ENCODE results near the gene SPEF2. TPM values are rescaled to one million over a fixed set of nuclear protein-coding genes. Genes with fewer than 3 reads are reported as not detected.

SPEF2 gene
- total RNA-seq, 1 experiment from 2014 or later: 4.2 TPM

DNA sequence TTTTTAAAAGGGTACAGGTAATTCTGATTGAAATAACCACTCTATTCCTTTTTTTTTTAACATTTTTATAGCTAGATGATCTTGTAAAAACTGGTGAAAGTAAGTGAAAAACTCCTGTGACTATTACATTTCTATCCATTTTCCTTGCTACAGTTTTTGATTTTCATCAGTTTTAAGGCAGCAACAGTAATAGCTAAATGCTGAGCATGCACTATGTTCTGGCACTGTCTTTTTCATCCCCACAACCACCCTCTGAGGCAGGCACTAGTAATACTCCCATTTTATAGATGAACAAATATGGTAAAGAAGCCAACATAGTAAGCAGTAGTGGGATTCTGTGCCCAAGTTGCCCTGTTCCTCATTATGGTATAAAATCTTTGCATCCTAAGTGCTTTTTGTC lies 126.0 kb downstream of the SPEF2 start:
- no peaks in the 10 kb centered on the region for H3K36me3 ChIP-seq
- H3K4me3 ChIP-seq: no peak overlapping the region
- H3K9me3 ChIP-seq: peaks cover 3% of the 10 kb centered on the region; the same call in 1 of the 2 replicates
- no peak for DNase-seq
- no peaks in the 10 kb centered on the region for H3K27me3 ChIP-seq

DNA sequence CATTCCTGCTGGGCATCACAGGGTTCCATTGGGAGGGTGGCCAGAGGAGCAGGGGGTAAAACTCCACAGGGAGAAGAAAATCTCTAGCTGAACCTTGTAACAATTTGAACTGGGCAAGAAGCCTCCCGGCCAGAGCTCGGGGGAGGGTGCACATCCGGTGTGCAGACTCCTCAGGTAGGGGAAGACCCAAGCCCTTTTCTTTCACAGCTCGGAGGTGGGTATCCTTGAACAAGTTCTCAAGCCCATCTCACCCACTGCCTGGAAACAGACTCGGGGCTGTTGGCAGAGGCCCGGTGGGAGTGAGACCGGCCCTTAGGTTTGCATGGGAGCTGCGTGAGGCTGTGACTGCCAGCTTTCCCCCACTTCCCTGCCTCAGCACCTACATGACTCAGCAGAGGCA lies 127.5 kb downstream of the SPEF2 start:
- no peaks in the 10 kb centered on the region for H3K36me3 ChIP-seq
- no peaks in the 10 kb centered on the region for H3K27me3 ChIP-seq
- DNase-seq: no peak
- H3K4me3 ChIP-seq: no peak overlapping the region
- H3K9me3 ChIP-seq: peaks cover 3% of the 10 kb centered on the region; the same call in 1 of the 2 replicates

DNA sequence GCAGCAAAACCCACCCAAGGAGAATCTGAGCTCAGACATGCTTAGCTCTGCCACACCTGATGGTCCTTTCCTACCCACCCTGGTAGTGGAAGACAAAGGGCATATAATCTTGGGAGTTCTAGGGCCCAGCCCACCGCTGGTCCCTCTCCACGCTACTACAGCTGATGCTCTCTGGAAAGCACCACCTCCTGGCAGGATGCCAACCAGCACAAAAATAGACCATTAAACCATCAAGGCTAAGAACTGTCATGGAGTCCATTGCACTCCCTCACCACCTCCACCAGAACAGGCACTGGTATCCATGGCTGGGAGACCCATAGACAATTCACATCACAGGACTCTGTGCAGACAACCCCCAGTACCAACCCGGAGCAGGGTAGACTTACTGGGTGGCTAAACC lies 128.0 kb downstream of the SPEF2 start:
- H3K9me3 ChIP-seq: peaks cover 3% of the 10 kb centered on the region; the same call in 1 of the 2 replicates
- no peaks in the 10 kb centered on the region for H3K27me3 ChIP-seq
- DNase-seq: no peak
- H3K4me3 ChIP-seq: no peak overlapping the region
- H3K36me3 ChIP-seq: no peaks in the 10 kb centered on the region

DNA sequence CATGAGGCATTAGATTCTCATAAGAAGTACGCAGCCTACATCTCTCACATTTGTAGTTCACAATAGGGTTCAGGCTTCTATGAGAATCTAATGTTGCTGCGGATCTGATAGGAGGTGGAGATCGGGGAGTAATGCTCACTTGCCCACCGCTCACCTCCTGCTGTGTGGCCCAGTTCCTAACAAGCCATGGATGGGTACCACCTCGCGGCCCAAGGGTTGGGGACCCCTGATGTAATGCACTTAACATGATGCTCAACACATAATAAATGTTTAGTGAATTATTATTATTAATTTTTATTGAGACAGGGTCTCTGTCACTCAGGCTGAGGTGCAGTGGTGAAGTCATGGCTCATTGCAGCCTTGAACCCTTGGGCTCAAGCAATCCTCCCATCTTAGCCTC lies 134.3 kb downstream of the SPEF2 start:
- peaks cover 3% of the 10 kb centered on the region; the same call in 1 of the 2 replicates for H3K9me3 ChIP-seq
- DNase-seq: no peak
- H3K36me3 ChIP-seq: no peaks in the 10 kb centered on the region
- no peak overlapping the region for H3K4me3 ChIP-seq
- no peaks in the 10 kb centered on the region for H3K27me3 ChIP-seq

- H3K9me3 ChIP-seq: no peaks in the 10 kb centered on the region
- H3K4me3 ChIP-seq: no peak overlapping the region
- H3K36me3 ChIP-seq: no peaks in the 10 kb centered on the region
- H3K27me3 ChIP-seq: no peaks in the 10 kb centered on the region
- DNase-seq: no peak
Measured at GRCh38 chr5:35753500-35753899, 135.8 kb downstream of the SPEF2 start.

DNA sequence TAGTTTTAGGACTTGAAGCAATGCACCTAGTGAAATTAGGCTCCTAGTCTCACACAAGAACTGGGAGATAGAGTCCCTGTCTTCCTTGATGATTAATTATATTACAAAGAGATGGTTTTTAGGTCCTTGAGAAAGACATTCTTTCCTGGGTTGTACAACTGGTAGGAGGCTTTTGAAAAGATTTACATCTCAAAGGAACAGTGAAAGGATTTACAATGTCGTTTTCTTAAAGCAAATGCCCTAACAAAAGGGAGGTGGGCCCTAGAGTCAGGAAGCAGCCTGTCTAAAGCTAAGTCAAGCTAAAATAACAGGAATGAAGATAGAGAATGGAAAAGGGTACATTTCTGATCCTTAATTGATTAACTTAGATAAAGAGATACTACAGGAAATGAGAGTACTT lies 136.8 kb downstream of the SPEF2 start:
- no peak for DNase-seq
- no peaks in the 10 kb centered on the region for H3K27me3 ChIP-seq

DNA sequence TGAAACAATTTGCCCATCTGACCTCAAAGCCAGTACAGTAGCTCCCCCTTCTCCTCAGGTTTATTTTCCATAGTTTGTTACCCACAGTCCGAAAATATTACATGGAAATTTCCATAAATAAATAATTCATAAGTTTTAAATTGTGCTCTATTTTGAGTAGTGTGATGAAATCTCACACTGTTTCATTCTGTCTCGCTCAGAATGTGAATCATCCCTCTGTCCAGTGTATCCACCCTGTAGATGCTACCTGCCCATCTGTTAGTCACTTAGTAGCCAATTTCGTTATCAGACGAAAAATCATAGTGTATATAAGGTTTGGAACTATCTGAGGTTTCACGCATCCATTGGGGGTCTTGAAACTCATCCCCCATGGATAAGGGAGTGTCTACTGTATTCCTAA lies 138.3 kb downstream of the SPEF2 start:
- DNase-seq: no peak
- Histone ChIP-seq H3K4me3 (no peak overlapping the region), H3K9me3 (no peaks in the 10 kb centered on the region), H3K27me3 (no peaks in the 10 kb centered on the region), H3K36me3 (no peaks in the 10 kb centered on the region)

More for the DNA sequence above, 136.8 kb downstream of the SPEF2 start:
- H3K4me3 ChIP-seq: no peak overlapping the region
- H3K9me3 ChIP-seq: no peaks in the 10 kb centered on the region
- no peaks in the 10 kb centered on the region for H3K36me3 ChIP-seq

DNA sequence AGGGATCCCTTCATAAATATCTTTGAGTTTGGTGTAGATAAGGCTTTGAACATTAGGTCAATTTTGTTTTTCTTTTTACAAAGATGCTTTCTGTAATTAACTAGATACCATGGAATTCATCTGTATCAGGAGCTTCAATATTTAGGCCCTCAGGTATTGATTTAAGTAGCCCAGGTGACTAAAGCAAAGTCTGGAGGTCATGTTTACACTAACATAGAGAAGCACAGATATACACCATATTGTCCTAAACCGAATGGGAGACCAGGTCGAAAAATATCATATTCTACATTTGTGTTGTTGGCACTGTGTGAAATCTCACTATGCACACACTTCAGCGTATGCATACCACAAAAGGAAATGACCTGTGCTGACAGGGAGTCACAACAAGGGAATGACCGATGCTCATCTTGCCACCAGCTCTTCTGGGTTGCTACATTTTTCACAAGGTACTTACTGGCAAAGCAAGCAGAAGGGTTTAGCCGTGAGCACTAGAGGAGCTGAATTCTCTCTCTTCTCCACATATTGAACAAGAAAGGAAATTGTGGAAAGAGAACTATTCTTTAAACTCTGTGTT lies 140.6 kb downstream of the SPEF2 start:
- Histone ChIP-seq H3K27me3 (no peaks in the 10 kb centered on the region), H3K4me3 (no peak overlapping the region), H3K9me3 (no peaks in the 10 kb centered on the region), H3K36me3 (no peaks in the 10 kb centered on the region)
- DNase-seq: no peak

GRCh38 chr5:35761541-35761940 lies 143.9 kb downstream of the SPEF2 start:
- Histone ChIP-seq H3K9me3 (no peaks in the 10 kb centered on the region), H3K27me3 (no peaks in the 10 kb centered on the region), H3K4me3 (no peak overlapping the region), H3K36me3 (no peaks in the 10 kb centered on the region)
- DNase-seq: no peak

GRCh38 chr5:35762368-35762767 lies 144.7 kb downstream of the SPEF2 start:
- no peaks in the 10 kb centered on the region for H3K27me3 ChIP-seq
- no peaks in the 10 kb centered on the region for H3K9me3 ChIP-seq
- H3K4me3 ChIP-seq: no peak overlapping the region
- DNase-seq: no peak
- H3K36me3 ChIP-seq: no peaks in the 10 kb centered on the region

- Histone ChIP-seq H3K4me3 (no peak overlapping the region), H3K36me3 (no peaks in the 10 kb centered on the region), H3K9me3 (no peaks in the 10 kb centered on the region), H3K27me3 (no peaks in the 10 kb centered on the region)
- DNase-seq: no peak
Measured at GRCh38 chr5:35765921-35766320, 148.3 kb downstream of the SPEF2 start.

DNA sequence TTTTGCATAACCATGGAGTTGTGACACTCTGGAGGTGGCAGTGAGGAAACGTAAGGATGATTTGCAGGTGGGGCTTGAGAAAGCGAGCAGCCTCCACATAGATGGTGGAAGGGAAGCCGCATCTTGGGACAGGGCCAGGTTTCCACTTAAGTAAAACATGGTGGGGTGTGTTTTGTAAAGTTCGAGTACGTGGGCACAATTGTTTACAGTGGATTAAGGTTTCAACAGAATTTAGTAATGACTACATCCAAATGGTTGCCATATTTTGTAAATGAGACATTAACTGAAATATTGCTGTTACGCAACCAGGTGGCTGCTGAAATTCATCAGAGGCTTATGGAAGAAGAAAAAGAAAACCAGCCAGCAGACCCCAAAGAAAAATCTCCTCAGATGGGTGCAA lies 153.6 kb downstream of the SPEF2 start:
- no peaks in the 10 kb centered on the region for H3K27me3 ChIP-seq
- H3K9me3 ChIP-seq: no peaks in the 10 kb centered on the region
- H3K4me3 ChIP-seq: no peak overlapping the region
- H3K36me3 ChIP-seq: no peaks in the 10 kb centered on the region
- DNase-seq: peak; percentile 45

GRCh38 chr5:35771839-35772238 lies 154.2 kb downstream of the SPEF2 start:
- Histone ChIP-seq H3K36me3 (no peaks in the 10 kb centered on the region), H3K4me3 (no peak overlapping the region), H3K9me3 (no peaks in the 10 kb centered on the region), H3K27me3 (no peaks in the 10 kb centered on the region)
- no peak for DNase-seq

- DNase-seq: peak; percentile 13
- H3K4me3 ChIP-seq: no peak overlapping the region
- no peaks in the 10 kb centered on the region for H3K27me3 ChIP-seq
- no peaks in the 10 kb centered on the region for H3K36me3 ChIP-seq
- no peaks in the 10 kb centered on the region for H3K9me3 ChIP-seq
Measured at GRCh38 chr5:35773967-35774366, 156.3 kb downstream of the SPEF2 start.

GRCh38 chr5:35776757-35777156 lies 159.1 kb downstream of the SPEF2 start:
- no peak for DNase-seq
- no peaks in the 10 kb centered on the region for H3K27me3 ChIP-seq
- no peaks in the 10 kb centered on the region for H3K9me3 ChIP-seq
- H3K36me3 ChIP-seq: no peaks in the 10 kb centered on the region
- H3K4me3 ChIP-seq: no peak overlapping the region

DNA sequence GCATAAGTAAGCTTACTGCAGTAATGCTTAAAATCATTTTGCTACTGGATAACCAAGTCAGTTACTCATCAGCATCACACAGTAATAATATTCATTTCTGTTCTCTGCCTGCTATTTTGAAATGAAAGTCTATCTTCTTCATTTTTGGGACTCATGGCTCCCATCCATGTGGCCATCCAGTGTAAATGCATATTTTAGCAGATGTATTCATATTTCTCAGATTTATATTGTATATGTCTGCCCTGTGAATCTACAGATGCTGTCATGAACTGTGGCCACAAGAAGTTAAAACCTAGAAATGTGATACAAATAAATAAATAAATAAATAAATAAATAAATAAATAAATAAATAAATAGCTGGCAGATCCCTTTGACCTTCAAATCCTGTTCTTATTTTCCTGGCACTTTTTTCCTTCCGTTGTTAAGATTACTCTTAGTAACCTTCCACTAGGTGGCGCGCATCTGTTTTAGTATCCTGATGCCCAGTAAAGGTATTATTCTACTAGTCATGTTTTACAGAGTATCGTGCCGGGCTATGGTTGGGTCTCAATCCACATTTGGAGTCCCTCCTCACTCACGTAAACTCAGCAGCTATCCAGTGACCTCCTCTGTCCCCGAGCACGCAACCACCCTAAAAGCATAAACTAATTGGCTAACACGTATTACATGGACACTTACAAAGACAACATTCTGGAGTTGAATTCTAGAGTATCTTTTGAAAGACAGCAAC lies 159.9 kb downstream of the SPEF2 start:
- peak; percentile 57 for DNase-seq
- H3K27me3 ChIP-seq: no peaks in the 10 kb centered on the region
- no peaks in the 10 kb centered on the region for H3K9me3 ChIP-seq
- H3K36me3 ChIP-seq: no peaks in the 10 kb centered on the region
- no peak overlapping the region for H3K4me3 ChIP-seq

GRCh38 chr5:35778259-35778769 lies 160.7 kb downstream of the SPEF2 start:
- Histone ChIP-seq H3K36me3 (no peaks in the 10 kb centered on the region), H3K4me3 (no peak overlapping the region), H3K27me3 (no peaks in the 10 kb centered on the region), H3K9me3 (no peaks in the 10 kb centered on the region)
- no peak for DNase-seq

GRCh38 chr5:35780236-35780635 lies 162.6 kb downstream of the SPEF2 start:
- Histone ChIP-seq H3K4me3 (no peak overlapping the region), H3K36me3 (no peaks in the 10 kb centered on the region)
- no peak for DNase-seq

More at GRCh38 chr5:35780236-35780635, 162.6 kb downstream of the SPEF2 start:
- H3K27me3 ChIP-seq: no peaks in the 10 kb centered on the region
- no peaks in the 10 kb centered on the region for H3K9me3 ChIP-seq

Data from MG63 (cell line).